Ammon's horn (tissue), 1 donor: ENCODE data around the gene TFRC.
"Not testable (repeated sequence)": the region's sequence is repeated elsewhere in the genome, so short reads cannot be mapped to it uniquely, and the experiment has no call there.

Source experiments
- DNase-seq: peaks from one replicate; pipeline ENCODE4 v3.0.0-alpha.2; 2016; ENCODE audit warnings: low spot score

TFRC gene

DNA sequence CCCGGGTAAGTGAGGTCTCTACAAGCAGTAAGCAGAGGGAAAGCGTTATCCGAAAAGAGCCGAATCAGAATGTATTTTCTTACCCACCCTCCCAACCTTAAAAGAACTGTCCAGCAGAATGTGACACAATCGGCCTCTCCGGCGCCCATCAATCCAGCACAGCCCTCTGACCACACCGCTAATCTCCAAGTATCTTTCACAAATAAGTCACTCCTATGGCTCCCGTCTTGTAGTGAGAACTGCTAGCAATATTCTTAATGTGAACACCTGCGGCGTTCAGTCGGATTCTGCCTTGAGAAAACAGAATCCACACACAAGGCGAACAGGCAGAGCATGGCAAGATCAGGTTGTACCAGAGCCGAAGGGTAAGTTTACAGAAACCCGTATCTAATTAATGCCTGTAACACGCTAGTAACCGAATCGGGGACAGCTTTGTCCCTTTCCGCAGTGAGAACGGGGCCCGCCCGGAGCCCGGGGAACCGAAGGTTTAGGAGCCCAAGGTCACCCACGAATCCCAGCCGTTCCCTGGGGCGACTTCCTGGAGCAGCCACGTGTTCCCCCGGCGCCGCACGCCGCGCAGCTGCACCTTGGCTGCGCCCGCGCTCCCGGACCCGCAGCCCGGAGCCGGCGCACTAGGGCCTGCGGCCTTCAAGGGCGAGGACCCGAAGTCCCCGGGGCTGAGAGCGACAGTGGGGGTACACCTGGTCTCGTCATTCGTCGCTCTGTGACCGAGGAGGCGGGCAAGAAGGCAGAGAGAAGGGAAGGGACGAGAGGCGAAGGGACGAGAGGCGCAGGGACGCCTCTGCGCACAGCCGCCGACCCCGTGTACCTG, 672 bp downstream of the TFRC start:
- peak; percentile 76 for DNase-seq

- DNase-seq = not testable (repeated sequence)
Observed at GRCh38 chr3:196080101-196080846, 1.6 kb downstream of the TFRC start.

DNA sequence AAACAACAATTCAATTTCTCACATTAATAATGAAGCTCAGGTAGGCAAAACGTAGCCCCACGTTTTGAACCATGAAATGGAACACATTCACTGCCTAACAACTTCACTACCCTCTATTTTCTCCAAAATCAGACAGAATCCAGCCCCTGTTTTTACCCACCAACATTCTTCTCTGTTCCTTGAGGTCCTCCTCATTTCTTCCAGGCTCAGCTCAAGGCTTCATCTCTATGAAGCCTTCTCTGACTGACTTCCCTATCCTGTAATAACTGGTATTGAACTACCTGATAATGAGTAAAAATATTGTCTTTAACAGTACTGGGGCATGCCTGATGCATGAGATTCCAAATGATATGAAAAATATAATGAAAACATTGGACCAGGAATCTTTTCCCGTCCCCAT, 2.2 kb downstream of the TFRC start:
- no peak for DNase-seq

DNA sequence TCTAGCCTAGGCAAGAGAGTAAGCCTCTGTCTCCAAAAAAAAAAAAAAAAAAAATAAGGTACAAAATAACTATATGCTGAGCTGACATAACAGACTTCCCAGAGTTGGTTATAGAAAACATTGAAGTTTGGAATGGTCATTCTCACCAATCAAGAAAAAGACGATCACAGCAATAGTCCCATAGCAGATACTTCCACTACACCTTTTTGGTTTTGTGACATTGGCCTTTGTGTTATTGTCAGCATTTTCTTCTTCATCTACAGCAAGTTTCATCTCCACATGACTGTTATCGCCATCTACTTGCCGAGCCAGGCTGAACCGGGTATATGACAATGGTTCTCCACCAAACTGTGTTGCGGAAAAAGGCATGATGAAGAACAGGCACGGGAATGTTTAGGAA, 6.9 kb downstream of the TFRC start:
- no peak for DNase-seq

- DNase-seq = peak; percentile 85
Observed at GRCh38 chr3:196073255-196073753, 8.6 kb downstream of the TFRC start.

GRCh38 chr3:196072313-196072712, 9.6 kb downstream of the TFRC start:
- no peak for DNase-seq

DNA sequence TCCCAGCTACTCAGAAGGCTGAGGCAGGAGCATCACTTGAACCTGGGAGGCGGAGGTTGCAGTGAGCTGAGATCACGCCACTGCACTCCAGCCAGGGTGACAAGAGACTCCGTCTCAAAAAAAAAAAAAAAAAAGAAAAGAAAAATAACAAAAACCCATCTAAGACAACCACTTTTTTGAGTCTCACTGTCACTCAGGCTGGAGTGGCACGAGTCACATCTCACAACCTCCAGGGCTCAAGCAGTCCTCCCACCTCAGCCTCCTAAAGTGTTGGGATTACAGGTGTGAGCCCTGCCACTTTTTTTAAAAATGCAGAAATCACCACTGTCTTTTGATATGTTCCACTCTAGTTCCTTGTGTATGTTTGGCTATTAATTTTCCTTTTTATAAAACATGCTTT, 13.1 kb downstream of the TFRC start:
- DNase-seq = not testable (repeated sequence)

DNA sequence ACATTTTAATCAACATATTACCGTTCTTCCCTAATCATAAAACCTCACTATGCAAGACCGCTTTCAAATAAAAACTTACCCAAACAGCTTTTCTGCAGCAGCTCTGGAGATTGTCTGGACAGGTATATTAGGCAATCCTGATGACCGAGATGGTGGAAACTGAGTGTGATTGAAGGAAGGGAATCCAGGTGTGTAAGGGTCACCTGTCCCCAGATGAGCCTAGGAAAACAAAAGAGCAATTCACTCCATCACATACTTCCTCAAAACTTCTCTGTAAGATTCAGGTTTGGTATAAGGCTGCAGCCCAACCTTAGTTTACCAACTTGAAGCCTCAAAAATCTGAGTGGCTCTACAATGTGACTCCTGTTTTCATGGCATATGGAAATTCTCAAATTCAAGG, 14.5 kb downstream of the TFRC start:
- no peak for DNase-seq

GRCh38 chr3:196063971-196064370, 17.9 kb downstream of the TFRC start:
- DNase-seq = no peak

GRCh38 chr3:196063456-196063855, 18.4 kb downstream of the TFRC start:
- no peak for DNase-seq

DNA sequence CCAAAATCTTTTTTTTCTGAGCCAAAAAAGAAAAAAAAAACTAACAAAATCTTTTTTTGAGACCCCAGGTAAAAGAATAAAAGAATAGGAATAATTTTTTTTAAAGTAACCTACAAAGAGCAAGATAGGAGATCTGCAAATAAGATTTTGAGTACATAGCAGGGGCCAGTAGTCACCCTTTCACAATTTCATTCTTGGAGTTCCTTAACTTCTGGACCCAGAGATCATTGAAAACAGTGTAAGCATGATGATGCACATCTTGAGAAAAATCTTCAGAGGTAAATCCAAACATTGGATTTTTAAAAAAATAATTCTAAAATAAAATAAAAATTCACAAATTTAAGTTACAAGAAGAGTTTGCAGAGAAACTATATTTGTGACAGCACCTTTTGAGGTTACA, 18.8 kb downstream of the TFRC start:
- no peak for DNase-seq

DNA sequence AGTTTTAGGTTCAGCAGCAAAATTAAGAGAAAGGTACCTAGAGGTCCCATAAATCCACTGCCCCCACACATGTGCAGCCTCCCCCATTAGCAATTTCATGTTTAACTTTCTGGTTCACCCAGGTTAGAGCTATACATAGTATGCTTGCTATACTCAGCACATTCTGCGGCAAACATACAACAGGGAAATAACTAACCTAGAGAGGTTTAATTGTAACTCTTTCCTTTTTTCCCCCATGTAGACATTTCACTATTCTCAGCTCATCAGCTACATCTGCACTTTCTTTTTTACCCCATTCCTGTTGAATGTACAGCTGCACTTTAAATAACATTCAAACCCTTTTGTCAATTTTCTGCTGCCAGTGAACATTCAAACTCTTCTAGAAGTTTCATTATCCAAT, 21.1 kb downstream of the TFRC start:
- DNase-seq = no peak

DNA sequence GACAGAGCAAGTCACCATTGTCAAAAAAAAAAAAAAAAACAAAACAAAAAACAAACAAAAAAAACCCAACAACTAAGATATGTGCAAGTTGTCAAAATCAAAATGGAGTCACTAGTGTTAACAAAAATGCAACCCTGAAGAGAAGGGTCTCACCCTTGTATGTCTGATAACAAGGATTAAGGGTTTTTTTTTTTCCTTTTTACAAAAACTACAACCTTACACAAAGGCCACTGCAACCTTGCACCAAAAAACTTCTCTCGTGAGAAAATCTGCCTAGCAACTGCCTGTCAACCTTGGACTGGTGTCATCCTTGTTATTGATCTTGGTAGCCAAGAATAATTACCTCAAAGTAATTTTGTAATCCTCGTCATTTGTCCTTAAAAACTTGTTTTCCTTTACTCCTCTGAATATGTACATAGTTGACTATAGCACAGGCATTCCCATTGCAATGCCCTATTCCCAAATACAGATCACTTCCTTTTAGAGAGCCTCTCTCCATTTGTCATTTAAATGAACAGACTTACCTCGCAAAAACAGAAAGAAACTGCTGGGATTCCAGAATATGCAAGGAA, 24.0 kb downstream of the TFRC start:
- DNase-seq = no peak

GRCh38 chr3:196056371-196056770, 25.5 kb downstream of the TFRC start:
- DNase-seq = not testable (repeated sequence)

- DNase-seq = no peak
Observed at GRCh38 chr3:196055683-196056270, 26.1 kb downstream of the TFRC start.

DNA sequence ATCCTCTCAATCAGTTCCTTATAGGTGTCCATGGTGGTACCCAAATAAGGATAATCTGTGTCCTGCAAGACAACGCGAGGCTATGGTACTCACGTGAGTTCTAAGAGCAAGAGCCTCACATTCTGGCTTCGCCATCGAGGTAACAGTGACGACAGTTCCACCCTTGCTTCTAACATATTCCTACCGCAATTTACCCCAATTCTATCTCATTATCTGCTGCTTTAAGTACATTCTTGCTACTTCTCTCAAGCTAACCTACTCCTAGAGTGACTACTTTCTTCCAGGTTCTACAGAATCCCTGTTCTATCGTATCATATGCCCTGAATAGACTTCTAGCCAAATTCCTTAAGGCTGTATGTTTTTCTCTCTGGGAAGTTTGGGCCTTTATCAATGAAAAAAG, 26.6 kb downstream of the TFRC start:
- DNase-seq = no peak

DNA sequence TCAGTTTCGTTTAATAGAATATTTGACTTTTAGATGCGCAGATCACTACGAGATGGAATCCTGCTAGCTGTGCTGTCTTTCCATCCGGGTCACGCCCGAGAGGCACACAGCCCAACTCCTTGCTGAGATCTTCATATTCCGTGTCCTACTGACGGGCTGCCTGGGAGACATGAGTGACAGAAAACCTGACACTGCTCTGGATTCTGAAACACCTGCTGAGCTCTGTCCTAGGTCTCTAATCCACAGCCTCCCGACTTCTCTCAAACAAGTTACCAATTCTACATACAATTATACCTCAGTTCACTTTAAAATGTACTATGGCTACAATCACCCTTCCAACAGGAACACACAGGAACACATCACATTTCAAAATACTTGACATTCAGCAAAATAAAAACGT, 27.2 kb downstream of the TFRC start:
- no peak for DNase-seq

GRCh38 chr3:196053487-196053886, 28.4 kb downstream of the TFRC start:
- DNase-seq = no peak

- DNase-seq = no peak
Observed at GRCh38 chr3:196051282-196052076, 30.4 kb downstream of the TFRC start.

- no peak for DNase-seq
Observed at GRCh38 chr3:196050597-196050996, 31.3 kb downstream of the TFRC start.

GRCh38 chr3:196049653-196050052, 32.2 kb downstream of the TFRC start:
- no peak for DNase-seq
